Naive B cell (primary cell): Measurements from ENCODE around the gene CASK. TPM values are rescaled to one million over a fixed set of nuclear protein-coding genes. Genes with fewer than 3 reads are reported as not detected.
A peak's percentile ranks its signal among the peaks of the same experiment; 100 is the strongest.

Experiments used
- ATAC-seq, 2 donors: fragments of 150-1000 bp; cut with Tn5 transposase; 2 replicates each; pipeline ENCODE4 v1.10.0; 2021; ENCODE audit warnings: low read depth in 2 of 2, mild to moderate bottlenecking in 2 of 2, moderate library complexity in 2 of 2
- DNase-seq: peaks from one replicate; pipeline ENCODE4 v3.0.0; 2022
- H3K27ac Mint-ChIP-seq, 6 donors: one replicate each; pipeline ENCODE4 v1.8.0; 2020 to 2022; ENCODE audit warnings: mild to moderate bottlenecking in 6 of 6, mixed read lengths in 6 of 6, moderate library complexity in 5 of 6, inconsistent platforms in 2 of 6
- H3K27me3 Mint-ChIP-seq, 3 donors: one replicate each; pipeline ENCODE4 v1.8.0; 2021 to 2022; ENCODE audit warnings: mixed read lengths in 3 of 3, mild to moderate bottlenecking in 1 of 3
- H3K36me3 Mint-ChIP-seq, 2 donors: one replicate each; pipeline ENCODE4 v1.8.0; 2020 to 2022; ENCODE audit warnings: mixed read lengths in 2 of 2, inconsistent platforms in 1 of 2, mild to moderate bottlenecking in 1 of 2
- H3K4me1 Mint-ChIP-seq, 3 donors: one replicate each; pipeline ENCODE4 v1.8.0; 2020 to 2022; ENCODE audit warnings: mixed read lengths in 3 of 3, inconsistent platforms in 1 of 3, mild to moderate bottlenecking in 1 of 3, moderate library complexity in 1 of 3
- H3K4me3 Mint-ChIP-seq, 8 donors: one replicate each; pipeline ENCODE4 v1.8.0; 2020 to 2022; ENCODE audit warnings: mild to moderate bottlenecking in 8 of 8, mixed read lengths in 8 of 8, moderate library complexity in 8 of 8, inconsistent platforms in 2 of 8
- H3K9me3 Mint-ChIP-seq, 7 donors: one replicate each; pipeline ENCODE4 v1.8.0; 2020 to 2022; ENCODE audit warnings: mixed read lengths in 7 of 7, mild to moderate bottlenecking in 5 of 7, inconsistent platforms in 2 of 7, moderate library complexity in 1 of 7
- polyA plus RNA-seq, 6 donors: library from polyadenylated mRNA; unstranded; fragments of 300-500 nt; fragmentation: Illumina TruSeq; gene quantifications; one replicate each; pipeline ENCODE4 v1.2.3, GENCODE V29; 2021; ENCODE audit warnings: low read depth in 6 of 6

Gene CASK
- polyA plus RNA-seq, 6 donors from 2014 or later = 2.6 to 10.8 (median 6.2) TPM

GRCh38 chrX:41512394-41512793 is 411.0 kb downstream of the CASK start:
- Mint-ChIP-seq H3K36me3 (no peaks in the 10 kb centered on the region), H3K27ac (peak overlapping the region in 1 of 6 donors; percentile 26), H3K4me1 (peaks cover 0 to 8% (median 0%) of the 10 kb centered on the region in 3 donors), H3K27me3 (no peaks in the 10 kb centered on the region), H3K4me3 (no peak overlapping the region), H3K9me3 (no peaks in the 10 kb centered on the region)
- ATAC-seq (no peak), DNase-seq (no peak)

GRCh38 chrX:41507919-41508318 is 415.4 kb downstream of the CASK start:
- Mint-ChIP-seq H3K36me3 (no peaks in the 10 kb centered on the region), H3K4me1 (peaks cover 0 to 8% (median 0%) of the 10 kb centered on the region in 3 donors), H3K27me3 (no peaks in the 10 kb centered on the region), H3K4me3 (no peak overlapping the region), H3K27ac (peak overlapping the region in 1 of 6 donors; percentile 42), H3K9me3 (peaks cover 0 to 1% (median 0%) of the 10 kb centered on the region in 7 donors)
- ATAC-seq (no peak), DNase-seq (no peak)

GRCh38 chrX:41502004-41502403 is 421.4 kb downstream of the CASK start:
- Mint-ChIP-seq H3K9me3 (peaks cover 0 to 10% (median 2%) of the 10 kb centered on the region in 7 donors), H3K4me3 (no peak overlapping the region), H3K27me3 (no peaks in the 10 kb centered on the region), H3K27ac (no peak overlapping the region), H3K36me3 (peaks cover 0 to 7% of the 10 kb centered on the region in 2 donors), H3K4me1 (no peaks in the 10 kb centered on the region)
- DNase-seq (no peak), ATAC-seq (no peak)

GRCh38 chrX:41499984-41500383 is 423.4 kb downstream of the CASK start:
- H3K27me3 Mint-ChIP-seq = no peaks in the 10 kb centered on the region
- ATAC-seq = no peak
- no peak overlapping the region for H3K4me3 Mint-ChIP-seq
- no peak overlapping the region for H3K27ac Mint-ChIP-seq
- no peak for DNase-seq
- H3K9me3 Mint-ChIP-seq = peaks cover 0 to 12% (median 3%) of the 10 kb centered on the region in 7 donors
- no peaks in the 10 kb centered on the region for H3K4me1 Mint-ChIP-seq
- peaks cover 0 to 7% of the 10 kb centered on the region in 2 donors for H3K36me3 Mint-ChIP-seq

GRCh38 chrX:41499195-41499594 is 424.2 kb downstream of the CASK start:
- no peak overlapping the region for H3K4me3 Mint-ChIP-seq
- H3K36me3 Mint-ChIP-seq = peaks cover 0 to 7% of the 10 kb centered on the region in 2 donors
- no peaks in the 10 kb centered on the region for H3K27me3 Mint-ChIP-seq
- peaks cover 0 to 12% (median 3%) of the 10 kb centered on the region in 7 donors for H3K9me3 Mint-ChIP-seq
- H3K27ac Mint-ChIP-seq = no peak overlapping the region
- DNase-seq (no peak), ATAC-seq (no peak)
- H3K4me1 Mint-ChIP-seq = no peaks in the 10 kb centered on the region

- Mint-ChIP-seq H3K27me3 (no peaks in the 10 kb centered on the region), H3K4me3 (no peak overlapping the region), H3K27ac (no peak overlapping the region), H3K36me3 (peaks cover 0 to 8% of the 10 kb centered on the region in 2 donors), H3K9me3 (peaks cover 0 to 16% (median 7%) of the 10 kb centered on the region in 7 donors), H3K4me1 (no peaks in the 10 kb centered on the region)
- no peak for ATAC-seq
- no peak for DNase-seq
These were observed 431.9 kb downstream of the CASK start for GRCh38 chrX:41491267-41492004.

GRCh38 chrX:41490446-41490845 is 432.9 kb downstream of the CASK start:
- Mint-ChIP-seq H3K4me3 (no peak overlapping the region), H3K27ac (no peak overlapping the region), H3K36me3 (peaks cover 0 to 8% of the 10 kb centered on the region in 2 donors), H3K4me1 (no peaks in the 10 kb centered on the region), H3K27me3 (no peaks in the 10 kb centered on the region), H3K9me3 (peaks cover 0 to 11% (median 6%) of the 10 kb centered on the region in 7 donors)
- ATAC-seq = no peak
- DNase-seq = no peak

- ATAC-seq = no peak
- Mint-ChIP-seq H3K36me3 (peaks cover 0 to under 1% of the 10 kb centered on the region in 2 donors), H3K27me3 (no peaks in the 10 kb centered on the region)
These were observed 441.1 kb downstream of the CASK start for GRCh38 chrX:41482154-41482850.

GRCh38 chrX:41481264-41482109 is 441.9 kb downstream of the CASK start:
- H3K27ac Mint-ChIP-seq = no peak overlapping the region
- peaks cover 0 to 6% (median 3%) of the 10 kb centered on the region in 7 donors for H3K9me3 Mint-ChIP-seq
- ATAC-seq (no peak), DNase-seq (no peak)
- no peaks in the 10 kb centered on the region for H3K27me3 Mint-ChIP-seq
- no peak overlapping the region for H3K4me3 Mint-ChIP-seq
- H3K4me1 Mint-ChIP-seq = no peaks in the 10 kb centered on the region
- no peaks in the 10 kb centered on the region for H3K36me3 Mint-ChIP-seq

More at GRCh38 chrX:41482154-41482850, 441.1 kb downstream of the CASK start:
- Mint-ChIP-seq H3K9me3 (peaks cover 0 to 6% (median 5%) of the 10 kb centered on the region in 7 donors), H3K4me1 (no peaks in the 10 kb centered on the region), H3K4me3 (no peak overlapping the region), H3K27ac (no peak overlapping the region)
- DNase-seq = no peak

GRCh38 chrX:41480508-41481260 is 442.7 kb downstream of the CASK start:
- ATAC-seq (no peak), DNase-seq (no peak)
- H3K36me3 Mint-ChIP-seq = no peaks in the 10 kb centered on the region
- no peaks in the 10 kb centered on the region for H3K4me1 Mint-ChIP-seq
- H3K27ac Mint-ChIP-seq = no peak overlapping the region
- H3K27me3 Mint-ChIP-seq = no peaks in the 10 kb centered on the region
- peaks cover 0 to 6% (median 3%) of the 10 kb centered on the region in 7 donors for H3K9me3 Mint-ChIP-seq
- H3K4me3 Mint-ChIP-seq = no peak overlapping the region

- Mint-ChIP-seq H3K9me3 (peaks cover 0 to 6% (median 3%) of the 10 kb centered on the region in 7 donors), H3K27ac (no peak overlapping the region)
These were observed 444.9 kb downstream of the CASK start for GRCh38 chrX:41478381-41478911.

GRCh38 chrX:41475591-41476241 is 447.6 kb downstream of the CASK start:
- Mint-ChIP-seq H3K4me3 (no peak overlapping the region), H3K9me3 (peaks cover 0 to 6% (median under 1%) of the 10 kb centered on the region in 7 donors), H3K4me1 (no peaks in the 10 kb centered on the region), H3K27ac (no peak overlapping the region), H3K36me3 (no peaks in the 10 kb centered on the region), H3K27me3 (no peaks in the 10 kb centered on the region)
- ATAC-seq (no peak), DNase-seq (no peak)

More at GRCh38 chrX:41478381-41478911, 444.9 kb downstream of the CASK start:
- H3K27me3 Mint-ChIP-seq = no peaks in the 10 kb centered on the region
- no peak overlapping the region for H3K4me3 Mint-ChIP-seq
- no peak for ATAC-seq
- no peaks in the 10 kb centered on the region for H3K36me3 Mint-ChIP-seq
- DNase-seq = no peak
- H3K4me1 Mint-ChIP-seq = no peaks in the 10 kb centered on the region
